Fibroblast of skin of scalp (primary cell): Measurements from ENCODE around the gene SEZ6L. TPM values are rescaled to one million over a fixed set of nuclear protein-coding genes. Genes with fewer than 3 reads are reported as not detected.

ENCODE experiments used
- DNase-seq: peaks from one replicate; pipeline ENCODE4 v3.0.0-alpha.2; 2013
- polyA plus RNA-seq, 2 experiments: library from polyadenylated mRNA; unstranded; fragments of 120-200 nt; gene quantifications; one replicate each; pipeline ENCODE4 v1.2.1, GENCODE V29; 2013; ENCODE audit not compliant: insufficient read length in 2 of 2

Gene SEZ6L
- polyA plus RNA-seq (2013, experiment 1 of 2; ENCODE audit: insufficient read length): 1.6 TPM
- 1.8 TPM for polyA plus RNA-seq (2013, experiment 2 of 2; ENCODE audit: insufficient read length)

DNA sequence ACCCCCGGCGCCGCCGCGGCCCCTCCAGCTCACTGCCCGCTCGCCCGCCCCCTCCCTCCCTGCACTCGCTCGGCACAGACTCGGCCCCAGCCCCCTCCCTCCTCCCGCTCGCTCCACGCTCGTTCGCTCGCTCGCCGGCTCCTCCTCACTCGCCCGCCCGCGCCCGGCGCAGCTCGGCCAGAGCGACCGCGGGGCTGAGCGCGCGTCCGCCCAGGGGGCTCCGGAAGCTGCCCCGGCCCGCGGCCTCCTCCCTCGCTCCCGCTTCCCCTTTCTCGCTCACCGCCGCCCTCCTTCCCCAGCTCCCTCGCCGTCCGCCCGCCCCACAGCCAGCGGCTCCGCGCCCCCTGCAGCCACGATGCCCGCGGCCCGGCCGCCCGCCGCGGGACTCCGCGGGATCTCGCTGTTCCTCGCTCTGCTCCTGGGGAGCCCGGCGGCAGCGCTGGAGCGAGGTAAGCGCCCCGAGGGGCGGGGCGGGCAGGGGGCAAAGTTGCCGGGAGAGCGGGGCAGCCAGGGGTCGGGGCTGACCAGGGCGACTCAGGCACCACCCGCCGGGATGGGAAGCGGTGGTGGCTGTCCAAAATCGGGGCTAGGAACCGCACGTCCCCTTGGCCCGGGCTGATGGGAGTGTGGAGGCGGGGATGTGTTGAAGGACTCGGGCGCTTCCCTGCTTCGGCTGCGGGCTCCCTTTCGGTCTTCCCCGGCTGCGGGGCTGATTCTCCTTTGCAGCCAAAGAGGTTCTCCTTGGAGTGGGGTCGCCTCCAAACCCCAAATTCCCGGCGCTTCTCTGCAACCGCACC lies at the start of gene SEZ6L:
Gene SEZ6L, plus strand, starts transcription at position 148 of the 797 bp plus-strand sequence. Its CDS starts 208 bp downstream, at position 356.
- DNase-seq: peak; percentile 13

DNA sequence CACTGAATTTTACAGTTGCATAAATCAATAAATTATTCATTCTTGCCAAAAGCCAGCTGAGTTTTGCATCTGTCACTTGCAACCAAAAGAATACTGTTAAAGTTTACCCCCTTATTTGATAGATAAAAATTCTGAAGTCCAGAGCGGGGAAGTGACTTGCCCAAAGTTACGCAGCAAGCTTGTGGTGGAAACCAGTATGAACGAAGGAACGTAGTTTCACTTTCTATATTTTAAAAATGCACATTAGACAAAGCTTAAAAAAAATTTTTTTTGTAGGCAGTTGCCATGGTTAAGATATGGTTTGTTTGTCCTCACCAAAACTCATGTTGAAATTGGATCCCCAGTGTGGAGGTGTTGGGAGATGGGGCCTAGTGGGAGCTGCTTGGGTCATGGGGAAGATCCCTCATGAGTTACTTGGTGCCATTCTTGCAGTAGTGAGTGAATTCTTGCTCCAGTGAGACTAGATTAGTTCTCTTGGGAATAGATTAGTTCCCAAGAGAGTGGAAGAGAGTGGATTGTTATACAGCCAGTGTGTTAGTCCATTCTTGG lies 46.3 kb upstream of the SEZ6L start:
- no peak for DNase-seq

DNA sequence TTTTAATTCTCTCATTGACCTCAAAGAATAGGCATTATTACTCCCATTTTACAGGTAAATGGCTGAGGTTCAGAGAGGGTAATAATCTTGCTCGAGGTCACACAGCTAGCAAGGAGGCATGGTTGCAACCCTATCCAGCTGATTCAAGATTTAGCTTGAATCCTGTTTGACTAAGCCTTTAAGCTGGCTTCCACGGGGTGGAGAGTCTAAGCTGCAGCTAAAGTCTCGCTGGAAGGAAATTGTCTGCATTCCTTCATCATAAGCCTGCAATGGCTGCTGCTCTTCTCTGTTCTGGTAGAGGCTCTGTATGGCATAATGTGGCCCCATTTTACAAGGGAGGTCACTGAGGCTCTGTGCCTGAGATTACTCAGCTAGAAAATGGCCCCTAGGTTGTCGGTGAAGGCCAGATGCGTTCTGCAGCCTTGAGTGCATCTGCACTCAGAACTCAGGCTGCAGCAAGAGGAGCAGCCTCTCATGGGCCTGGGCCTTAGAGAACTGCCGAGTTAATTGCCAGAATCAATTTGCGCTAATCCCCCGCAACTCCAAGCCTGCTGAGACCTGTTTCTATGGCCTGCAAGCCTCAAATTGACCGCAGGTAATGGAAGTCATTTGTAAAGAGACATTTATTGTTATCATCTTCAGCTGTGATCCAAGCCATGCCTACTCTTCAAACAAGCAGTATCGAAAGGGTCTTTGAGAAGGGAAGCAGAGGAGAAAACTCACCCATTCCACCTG lies 44.1 kb upstream of the SEZ6L start:
- DNase-seq: no peak

DNA sequence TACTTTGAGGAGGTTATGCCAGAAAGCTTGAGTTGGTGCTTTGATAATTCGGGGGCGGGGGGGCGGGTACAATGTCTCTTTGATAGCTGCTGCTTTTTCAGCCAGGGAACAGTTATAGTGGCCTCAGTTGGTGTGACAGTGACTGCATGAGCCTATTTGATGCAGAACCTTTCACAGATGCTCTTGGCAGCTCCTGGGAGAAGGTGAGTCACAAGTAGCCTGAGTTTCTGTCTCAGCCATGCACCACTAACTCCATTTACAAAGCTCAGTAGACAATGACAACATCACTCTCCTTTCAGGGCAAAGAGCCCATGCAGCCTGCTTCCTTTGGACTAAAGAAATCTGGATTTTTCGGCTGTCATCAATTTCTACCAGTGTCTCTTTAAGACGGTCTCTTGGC lies 42.1 kb upstream of the SEZ6L start:
- no peak for DNase-seq

DNA sequence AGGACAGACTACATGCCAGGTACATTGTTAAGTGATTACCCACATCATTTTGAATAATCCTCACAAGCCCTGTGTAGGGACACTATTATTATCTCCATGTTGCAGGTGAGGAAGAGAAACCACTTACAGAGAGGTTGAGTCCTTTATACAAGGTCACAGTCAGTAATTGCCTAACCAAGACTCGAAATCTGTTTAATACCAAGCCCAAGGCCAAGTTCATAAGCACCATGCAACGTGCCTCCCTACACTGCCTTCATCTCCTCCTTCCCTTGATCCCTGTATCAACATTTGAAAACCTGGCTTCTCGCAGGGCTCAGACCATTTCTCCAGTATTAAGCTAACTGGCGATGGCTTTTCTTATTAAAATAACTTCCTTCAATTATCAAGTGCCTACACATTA lies 41.7 kb upstream of the SEZ6L start:
- DNase-seq: no peak

DNA sequence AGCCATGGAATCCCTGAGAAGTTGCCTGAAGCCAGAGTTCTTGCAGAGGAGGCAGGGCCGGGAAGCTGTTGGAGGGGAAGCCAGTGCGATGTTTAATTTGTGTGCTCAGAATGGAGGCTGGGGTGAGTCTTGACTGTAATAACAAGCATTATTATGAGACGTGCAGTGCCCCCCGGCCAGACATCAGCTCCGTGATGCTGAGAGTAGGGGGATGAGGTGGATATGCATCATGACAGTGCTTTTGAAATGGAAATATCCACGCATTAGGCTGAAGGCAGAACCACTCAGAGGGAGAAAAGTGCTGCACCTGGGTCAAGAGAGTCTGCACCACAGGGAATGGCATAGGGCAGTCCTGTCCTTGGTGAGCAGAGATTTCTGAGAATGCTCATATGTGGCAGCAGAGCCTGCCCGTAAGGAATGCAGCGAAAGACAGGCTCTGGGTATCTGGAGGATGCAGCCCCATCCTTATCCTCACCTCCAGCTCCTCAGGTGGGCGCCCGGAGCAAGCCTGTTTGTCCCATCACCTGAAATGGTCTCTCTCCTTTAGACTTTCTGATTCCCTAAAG lies 37.6 kb upstream of the SEZ6L start:
- DNase-seq: no peak

DNA sequence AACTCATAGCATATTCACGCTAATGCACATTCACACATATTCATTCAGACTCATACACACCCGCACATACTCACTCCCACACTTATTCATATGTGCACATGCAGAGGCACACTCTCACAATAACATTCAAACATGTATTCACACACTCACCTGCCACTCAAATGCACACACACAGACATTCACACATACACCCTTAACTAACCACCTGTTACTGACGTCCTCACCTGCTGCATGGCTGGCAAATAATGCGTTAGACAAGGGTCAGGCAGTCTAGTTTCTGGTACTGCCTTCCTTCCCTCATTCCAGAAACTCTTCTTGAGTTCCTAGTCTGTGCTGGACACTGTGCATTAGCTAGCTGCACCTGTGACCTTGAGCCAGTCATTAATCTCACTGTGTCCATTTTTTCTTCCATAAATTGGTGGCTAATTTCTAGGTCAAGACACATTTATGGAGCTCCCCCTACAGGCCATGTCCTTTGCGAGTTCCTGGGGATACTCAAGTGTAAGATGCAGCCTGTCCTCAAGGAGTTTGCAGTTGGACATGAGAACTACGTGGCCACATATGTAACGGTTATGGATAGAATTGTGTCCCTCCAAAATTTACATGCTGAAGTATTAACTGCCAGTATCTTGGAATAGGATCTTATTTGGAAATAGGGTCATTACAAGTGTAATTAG lies 34.5 kb upstream of the SEZ6L start:
- no peak for DNase-seq

DNA sequence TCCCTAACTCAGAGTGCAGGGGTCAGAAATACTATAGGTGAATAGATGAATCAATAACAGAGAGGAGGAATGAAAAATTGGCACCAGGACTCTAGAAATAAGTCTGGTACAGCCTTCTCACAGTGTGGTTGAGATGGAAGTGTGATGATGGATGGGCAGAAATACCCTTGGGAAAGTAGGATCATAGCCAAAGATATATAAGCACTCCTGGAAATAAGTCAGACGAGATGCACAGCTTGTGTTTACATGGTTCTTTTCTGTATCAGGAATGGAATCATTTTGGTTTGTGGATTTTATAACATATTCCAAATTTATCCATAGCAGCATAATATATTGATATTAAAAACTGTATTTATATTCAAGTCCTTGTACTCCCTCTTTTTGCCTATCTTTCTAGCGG lies 33.5 kb upstream of the SEZ6L start:
- no peak for DNase-seq

DNA sequence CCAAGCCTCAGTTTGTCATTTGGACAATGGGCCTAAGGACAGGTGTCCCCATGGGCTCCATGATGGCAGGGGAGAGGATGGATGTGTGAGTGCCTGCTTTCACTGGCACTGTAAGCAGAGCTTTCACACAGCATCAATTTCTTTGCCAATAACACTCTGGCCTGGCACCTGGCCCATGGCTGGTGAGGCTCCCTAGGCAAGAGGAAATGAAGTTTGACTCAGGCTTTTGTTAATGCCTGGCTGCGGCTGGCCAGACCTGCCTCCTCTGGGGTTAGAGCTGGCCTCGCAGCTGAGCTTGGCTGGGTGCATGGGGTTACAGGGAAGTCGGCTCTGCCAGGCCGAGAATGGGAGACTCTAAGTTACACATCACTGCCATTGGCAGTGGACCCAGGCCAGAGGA lies 30.0 kb upstream of the SEZ6L start:
- DNase-seq: no peak

DNA sequence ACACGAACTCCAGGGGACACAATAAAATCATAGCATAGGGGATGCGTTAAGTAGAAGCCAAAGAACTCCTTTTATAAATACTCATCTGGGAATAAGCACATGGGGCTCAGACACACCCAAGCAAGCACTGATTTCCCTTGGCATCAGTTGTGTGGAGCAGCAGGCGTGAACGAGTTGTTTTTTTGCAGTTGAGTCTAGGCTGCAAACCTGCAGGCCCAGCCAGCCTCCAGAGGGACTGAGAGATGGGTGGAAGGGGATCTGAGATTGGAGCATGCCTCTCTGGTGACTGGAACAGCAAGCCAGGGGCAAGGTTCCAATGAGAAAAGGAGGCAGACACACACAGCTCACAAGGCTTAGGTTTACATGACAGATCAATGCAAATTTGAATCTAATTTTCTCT lies 27.4 kb upstream of the SEZ6L start:
- no peak for DNase-seq

DNA sequence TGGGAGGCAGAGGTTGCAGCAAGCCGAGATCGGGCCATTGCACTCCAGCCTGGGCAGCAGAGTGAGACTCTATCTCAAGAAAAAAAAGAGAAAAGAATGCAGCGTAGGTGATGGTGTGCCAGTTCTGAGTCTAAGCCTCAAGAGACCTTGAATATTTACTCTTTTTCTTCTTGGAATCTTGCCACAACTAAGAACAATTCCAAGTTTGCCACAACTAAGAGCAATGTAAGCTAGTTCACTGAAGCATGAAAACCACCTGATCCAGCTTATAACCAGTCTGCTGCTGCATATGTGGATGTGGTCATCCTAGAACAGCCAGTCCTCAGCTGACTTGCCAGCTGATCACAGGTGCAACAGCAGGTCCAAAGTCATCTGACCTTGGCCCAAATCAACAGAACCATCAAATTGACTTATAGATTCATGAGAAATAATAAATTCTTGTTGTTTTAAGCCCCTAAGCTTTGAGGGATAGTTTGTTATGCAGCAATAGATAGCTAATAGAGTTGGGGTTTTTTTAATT lies 25.4 kb upstream of the SEZ6L start:
- no peak for DNase-seq

DNA sequence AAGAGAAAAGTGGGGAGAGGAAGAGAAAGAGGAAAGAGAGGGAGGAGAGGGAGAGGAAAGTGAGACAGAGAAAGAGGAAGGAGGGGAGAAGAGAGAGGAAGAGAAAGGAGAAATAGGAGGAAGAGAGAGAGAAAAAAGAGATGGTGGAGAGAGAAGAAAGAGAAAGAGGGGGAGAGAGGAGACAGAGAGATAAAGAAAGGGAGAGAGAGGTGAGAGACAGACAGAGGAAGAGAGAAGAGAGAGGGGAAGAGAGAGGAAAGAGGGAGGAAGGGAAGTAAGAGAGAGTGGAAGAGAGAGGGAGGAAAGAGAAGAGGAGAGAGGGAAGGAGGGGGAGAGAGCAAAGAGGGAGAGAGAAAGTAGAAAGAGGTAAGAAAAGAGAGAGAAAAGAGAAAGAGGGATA lies 9.4 kb upstream of the SEZ6L start:
- no peak for DNase-seq

DNA sequence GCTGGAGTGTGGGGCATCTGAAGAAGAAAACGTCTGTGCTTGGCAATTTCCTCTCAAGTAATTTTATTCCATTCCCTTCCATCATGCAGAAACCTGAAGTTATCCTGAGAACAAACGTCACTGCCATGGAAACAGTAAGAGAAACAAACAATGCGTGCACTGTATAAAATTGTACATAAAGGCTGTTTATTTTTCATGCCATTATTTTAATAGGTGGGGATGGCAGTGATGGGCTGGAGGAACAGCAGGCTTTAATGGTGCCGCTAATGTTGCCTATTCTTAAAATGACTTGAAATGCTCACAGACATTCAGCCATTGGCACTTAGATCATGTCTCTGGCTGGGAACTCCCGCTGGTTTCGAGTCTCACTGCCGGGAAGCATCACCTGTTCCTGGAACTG lies 7.5 kb upstream of the SEZ6L start:
- no peak for DNase-seq

DNA sequence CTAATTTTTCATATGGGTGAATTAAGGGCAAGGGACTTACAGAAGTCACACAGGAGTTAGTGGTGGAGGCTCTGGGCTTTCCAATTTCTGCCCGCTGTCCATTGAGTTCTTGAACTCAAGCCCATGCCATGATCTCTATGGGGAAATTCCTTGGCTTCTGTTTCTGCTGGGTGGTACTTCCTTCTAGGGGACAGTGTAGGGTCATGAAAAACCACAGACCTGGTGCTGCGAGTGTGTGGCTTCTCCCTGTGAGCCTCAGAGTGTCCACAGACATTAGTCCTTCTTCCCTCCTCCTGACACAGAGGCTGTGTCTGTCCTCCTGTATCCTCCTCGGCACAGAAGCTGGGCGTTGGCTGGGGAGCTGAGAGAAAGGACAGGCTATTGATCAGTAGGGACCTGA lies 6.3 kb upstream of the SEZ6L start:
- DNase-seq: no peak

DNA sequence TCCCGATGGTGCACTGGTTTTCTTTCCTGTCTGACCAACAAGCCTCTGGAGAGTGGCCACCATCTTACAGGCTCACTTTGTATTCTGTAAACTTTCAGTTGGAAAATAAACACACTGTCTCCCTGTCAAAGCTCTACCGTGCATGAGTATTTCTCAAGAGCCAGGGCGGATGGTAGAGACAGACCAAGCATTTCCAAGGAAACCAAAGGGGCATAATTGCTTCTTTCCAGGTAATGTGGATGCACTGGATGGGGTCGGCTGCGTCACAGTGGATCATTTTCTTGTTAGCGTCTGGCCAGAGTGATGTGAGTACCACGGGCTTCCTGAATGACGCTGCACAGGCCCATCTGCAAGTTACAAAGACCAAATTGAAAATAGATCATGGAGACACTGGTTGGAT lies 5.1 kb upstream of the SEZ6L start:
- DNase-seq: no peak

DNA sequence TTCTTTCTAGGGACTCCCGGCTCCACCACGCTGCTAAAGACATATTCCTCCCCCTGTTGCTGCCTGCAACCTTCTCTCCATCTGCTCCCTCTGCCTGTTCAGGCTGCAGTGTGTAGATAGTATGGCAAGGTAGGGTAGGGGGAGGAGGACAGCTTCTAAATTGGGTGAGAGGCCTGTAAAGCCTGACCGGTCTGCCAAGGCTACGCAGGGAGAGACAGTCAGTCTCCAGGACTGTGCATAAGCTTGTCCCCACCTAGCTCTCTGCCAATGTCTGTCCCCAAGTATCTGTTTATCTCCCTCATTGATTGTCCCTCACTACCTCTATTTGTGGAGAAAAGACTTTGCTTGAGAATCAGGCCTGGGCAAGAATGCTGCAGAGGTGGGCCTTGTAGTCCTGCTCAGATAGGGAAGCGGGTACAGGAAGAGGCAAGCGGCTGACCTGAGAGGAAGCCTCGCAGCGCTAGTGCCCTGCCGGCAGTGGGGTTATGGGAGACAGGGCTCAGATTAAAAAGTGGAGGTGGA lies 871 bp upstream of the SEZ6L start:
- DNase-seq: no peak

DNA sequence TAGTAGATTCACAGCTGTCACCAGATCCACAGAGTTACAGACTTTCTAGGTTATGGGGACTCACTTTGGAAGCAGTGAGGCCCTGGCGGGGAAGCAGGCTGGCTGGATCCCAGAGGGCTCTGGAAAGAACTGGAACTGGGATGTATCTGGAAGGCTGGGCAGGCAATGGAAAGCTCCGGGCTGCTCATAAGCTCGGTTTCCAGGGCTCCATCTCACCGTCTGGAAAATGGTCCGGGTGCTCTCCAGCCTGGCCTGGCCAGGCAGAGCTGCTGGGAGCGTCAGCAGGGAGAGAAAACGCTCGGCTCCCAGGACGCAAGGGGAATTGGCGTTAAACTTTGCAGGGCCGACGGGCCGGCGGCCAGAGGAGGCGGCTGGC lies 335 bp upstream of the SEZ6L start:
- peak; percentile 0 for DNase-seq

DNA sequence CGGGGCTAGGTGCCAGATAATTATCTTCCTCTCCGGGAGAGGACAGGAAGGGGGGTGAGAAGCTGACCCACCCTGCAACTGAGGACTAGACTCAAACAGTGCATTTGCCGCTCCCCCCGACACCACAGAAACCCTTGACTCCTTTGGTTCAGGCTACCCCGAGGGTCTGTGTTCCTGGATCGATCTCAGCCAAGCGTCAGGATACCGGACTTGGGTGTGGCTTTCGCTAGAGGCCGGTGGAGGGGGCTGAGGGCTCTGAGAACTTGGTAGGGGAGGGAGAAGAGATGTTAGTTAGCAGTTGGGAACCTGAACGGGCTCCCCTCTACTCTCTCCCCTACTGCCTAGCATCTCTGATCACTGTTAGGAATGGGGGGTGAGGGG lies 840 bp downstream of the SEZ6L start:
- no peak for DNase-seq

DNA sequence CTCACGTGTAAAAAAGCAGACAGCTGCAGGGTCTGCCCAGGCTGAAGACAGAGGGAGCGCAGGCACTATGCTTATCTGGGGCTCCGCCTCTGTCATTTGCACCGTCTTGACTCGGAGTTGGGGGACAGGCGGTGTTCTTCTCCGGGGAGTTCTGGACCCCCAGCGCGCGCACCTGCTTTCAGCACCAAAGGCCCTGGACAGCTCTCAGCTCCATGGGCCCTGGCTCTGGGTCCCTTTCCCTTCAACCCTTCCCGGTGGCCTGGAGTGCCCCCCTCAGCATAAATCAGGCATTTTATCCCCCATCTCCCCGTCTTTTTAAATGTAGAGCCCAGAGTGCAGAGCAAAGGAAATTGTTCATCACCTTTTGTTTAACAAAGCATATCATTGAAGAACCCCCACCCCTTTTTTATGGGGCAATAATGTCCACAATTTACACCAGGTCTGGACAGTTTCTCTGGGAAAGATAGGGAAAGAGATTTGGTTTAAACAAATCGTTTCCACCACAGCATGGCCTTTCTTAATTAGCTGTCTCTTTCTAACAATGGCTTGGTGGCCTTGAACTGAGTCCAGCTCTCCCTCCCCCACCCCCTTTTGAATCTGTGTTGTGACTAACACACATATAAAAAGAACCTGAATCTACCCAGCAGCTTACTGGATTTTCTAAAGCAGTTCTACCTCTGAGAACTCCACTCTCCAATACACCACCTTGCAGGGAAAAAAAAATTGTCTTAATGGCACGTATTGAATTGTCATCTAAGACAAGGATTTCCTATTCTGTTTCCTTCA lies 1.7 kb downstream of the SEZ6L start:
- peak; percentile 6 for DNase-seq

DNA sequence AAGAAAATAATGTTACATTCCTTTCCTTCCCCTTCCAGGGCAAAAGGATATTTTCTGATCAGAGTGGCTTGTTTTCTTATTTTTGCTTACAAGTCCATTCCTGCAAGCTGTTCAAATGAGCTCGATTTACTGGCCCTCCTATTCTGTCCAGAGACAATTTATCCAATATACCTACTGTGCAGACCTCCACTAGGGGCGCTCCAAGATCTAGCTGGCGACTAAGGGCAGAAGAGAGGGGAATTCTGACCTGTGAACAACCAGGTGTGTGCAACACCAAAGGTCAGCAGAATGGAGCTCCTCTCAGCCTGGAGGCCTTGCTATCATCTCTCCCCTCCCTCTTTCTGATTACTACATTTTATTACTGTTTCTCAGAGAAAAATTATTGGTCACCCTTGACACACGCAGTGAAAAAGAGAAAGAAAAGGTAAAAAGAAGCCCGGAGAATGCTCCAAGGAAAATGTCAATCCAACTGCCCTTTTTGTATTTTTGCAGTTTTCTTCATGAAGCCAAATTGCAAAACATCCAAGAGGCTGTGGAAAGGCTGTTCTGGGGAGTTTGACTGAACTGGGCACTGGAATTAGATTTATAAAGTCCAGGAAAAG lies 3.2 kb downstream of the SEZ6L start:
- DNase-seq: peak; percentile 23

DNA sequence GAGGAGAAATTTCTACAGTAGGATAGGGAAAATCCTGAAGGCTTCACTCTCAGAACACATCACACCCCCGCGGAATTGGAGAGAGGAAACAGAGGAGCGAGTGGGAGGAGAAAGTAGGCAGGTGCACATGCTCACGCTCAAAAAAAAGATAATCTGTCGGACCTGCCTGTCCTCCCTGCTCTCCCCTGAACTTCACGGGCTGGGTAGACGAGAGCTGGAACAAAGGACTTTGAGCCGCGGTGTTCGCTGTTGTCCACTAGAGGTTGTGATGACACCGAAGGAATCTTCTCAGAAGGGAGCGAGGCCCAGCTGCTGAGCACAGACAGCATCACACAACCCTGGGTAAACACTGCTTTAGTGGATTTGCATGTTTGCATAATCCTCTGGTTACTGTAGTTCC lies 5.0 kb downstream of the SEZ6L start:
- DNase-seq: peak; percentile 29
